CD4-positive, alpha-beta T cell treated with Interleukin-2 at 100 ng/mL for 4 hours (primary cell): Measurements from ENCODE around the gene KCNAB1.

ENCODE experiments used
- DNase-seq: peaks from one replicate; pipeline ENCODE4 v3.0.0-alpha.2; 2020; ENCODE audit warnings: low spot score

The KCNAB1 gene

DNA sequence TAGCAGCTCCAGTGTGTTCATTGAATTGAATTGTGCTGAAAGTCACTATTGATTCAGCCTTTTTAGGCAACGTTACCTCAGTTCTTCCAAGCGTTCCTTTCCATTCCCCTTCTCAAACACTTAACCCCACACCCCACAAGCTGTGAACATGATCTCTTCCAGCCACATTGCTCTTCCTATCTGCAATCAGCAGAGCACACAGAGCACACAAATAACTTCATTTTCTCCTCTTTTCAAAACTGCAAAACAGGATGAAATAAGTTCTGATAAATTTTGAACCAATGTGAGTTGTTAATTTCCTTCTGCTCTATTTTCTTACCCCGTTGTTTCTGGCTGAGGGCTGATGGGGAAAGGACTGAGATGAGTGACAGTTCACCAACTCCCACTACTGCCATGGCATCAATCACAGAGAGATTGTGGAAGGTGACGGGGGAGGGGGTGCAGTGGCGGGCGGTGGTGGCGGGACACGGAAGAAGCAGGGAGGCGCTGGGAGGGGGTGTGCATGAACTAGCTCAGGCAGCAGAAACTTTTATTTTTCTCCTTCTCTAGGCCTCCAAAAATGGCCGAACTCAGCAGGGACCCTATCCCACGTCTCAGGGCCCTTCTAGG lies 287.3 kb downstream of the KCNAB1 start:
- no peak for DNase-seq

DNA sequence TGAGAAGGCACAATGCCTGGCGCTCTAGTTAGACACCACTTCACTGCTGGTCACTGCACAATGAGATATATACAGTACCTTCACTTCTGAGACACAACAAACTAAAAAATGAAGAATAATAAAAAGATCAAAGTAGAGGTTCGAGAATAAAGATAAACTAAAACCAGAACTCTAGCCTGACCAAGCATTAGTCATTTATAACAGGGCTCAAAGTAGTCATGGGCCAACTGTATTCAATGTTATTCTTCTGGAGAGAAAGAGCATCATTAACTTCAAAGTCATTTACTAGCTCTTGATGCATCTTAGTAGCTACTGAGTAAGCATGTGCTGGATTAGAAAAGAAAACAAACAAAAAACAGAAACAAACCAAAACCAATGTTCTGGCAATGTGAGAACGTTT lies 289.3 kb downstream of the KCNAB1 start:
- DNase-seq: no peak

DNA sequence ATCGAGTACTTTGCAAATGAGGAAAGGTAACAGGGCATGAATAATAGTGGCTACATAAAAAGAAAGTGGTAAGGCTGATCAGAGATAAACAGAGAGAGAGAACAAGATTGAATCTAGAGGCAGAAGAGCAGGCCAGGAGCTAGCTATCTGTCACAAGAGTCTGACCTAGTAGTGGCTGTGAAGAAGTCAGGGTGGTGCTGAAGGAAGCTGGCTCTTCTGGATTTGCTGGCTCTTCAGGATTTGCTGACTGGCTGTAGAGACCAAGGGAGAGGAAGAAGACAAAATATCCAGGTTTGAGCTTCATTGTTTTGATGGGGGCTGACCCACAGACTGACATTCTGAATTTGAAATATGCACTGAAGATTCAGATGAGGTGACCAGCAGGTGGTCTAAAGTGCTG lies 292.2 kb downstream of the KCNAB1 start:
- DNase-seq: no peak

DNA sequence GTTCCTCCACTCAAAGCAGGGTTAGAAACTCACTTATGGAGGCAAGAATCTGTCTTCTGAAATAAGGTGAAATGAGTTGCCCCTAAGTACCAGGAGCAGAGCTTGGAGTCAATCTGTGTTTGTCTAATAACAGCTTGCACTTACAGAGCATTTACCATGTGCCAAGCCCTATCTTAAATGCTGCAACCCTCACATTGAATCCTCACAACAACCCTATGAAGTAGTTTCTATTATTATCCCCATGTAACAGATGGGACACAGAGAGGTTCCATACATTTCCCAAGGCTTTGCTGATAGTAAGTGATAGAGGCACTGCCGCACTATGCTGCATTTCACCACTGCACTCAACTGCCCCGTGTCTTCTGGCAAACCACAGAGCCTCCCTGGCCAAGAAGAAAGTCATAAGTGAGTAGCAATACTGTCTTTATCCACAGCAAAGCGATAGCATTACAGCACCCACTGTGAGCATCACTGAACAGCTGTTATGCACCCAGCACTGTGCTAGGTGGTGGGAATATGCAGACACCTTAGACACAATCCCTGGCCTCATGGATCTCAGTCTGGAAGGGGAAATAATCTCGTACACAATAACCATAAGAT lies 293.0 kb downstream of the KCNAB1 start:
- no peak for DNase-seq

DNA sequence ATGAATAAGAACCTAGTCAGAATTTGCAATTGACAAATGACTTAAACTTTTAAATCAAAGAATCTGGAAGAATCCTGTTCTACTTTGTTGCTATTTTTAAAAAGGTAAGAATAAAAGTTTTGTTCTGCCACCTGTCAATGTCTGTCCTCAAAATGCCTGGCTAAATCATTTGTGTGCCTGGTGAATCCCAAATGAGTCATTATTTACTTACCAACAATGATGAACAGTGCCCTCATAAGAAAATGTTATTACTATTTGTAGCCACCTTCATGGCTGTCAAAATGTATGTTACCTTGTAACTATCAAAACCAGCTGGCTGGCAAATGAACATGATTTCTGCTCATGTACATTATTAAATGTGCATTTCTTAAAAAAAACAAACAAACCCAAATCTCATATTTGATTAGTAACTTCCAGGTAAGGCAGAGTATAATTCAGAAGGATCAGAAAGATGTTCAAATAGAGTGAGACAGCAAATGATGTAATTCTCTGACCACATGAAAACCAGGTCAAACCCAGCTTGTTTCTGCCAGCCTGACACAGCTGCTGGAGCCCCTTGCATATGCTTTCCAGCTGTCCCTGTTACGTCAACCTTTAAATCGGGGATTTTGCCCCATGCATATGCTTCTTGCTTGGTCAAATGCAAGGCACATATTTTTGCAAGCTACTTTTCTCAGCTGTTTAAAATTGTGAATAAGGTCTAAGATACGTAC lies 296.6 kb downstream of the KCNAB1 start:
- DNase-seq: no peak

DNA sequence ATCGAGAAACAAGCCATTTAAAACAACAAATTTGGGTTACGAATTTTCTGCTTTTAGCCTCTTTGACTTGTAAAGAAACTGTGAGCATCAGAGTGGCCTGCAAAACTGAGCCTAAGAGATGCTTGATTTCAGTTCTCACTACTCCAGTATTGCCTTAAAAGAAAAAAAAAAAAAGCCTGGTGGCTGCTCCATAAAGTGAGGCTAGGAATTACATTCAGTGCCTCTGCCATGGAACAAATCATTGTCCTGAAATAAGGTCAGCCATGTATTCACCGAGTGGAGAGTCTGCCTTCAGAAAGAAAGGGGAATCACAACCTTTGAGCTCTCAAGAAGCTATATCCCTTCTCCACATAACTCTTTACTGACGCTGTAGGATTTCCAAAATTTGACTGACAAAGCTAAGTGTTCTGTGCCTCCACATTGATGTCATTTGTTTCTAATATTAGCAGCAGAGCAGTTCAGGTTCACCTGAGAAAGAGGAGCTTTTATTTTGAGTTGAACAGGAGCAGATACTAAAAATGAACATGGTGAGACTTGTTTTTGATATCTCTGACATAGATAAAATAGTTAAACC lies 297.3 kb downstream of the KCNAB1 start:
- DNase-seq: no peak

DNA sequence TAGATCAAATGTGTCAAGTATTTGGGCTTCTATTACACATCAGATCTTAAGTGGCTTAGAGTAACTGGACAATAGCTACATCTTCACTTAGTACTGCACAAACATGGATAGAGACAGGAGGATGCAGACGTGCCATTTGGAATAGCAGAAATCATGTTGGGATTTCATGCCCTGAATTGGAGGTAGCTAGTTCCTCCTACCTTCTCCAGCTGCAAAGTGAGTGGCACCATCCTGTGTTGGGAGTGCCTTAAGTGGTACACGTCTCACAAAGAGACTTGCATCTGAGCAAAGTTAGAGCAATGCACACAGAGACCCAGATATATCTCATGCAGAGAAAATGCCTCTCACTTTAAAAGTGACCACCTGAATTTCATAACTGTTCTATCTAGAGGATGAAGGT lies 298.1 kb downstream of the KCNAB1 start:
- no peak for DNase-seq

DNA sequence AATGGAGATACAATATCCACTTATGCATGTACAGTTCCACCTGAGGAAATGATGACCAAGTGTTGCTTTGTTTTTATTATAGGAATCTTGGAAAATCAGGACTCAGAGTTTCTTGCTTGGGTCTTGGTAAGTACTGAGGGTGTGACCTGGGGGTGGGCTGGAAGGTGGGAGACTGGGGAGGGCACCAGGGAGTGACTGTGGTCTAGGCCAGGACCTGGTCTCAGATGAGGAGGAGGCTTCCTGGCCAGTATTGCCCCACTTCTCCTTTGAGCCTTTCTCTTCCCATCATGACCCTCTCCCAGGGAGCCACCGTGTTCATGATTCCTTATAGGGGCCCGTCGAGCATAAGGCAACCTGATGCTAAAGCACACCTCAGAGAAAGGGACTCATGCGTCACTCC lies 301.2 kb downstream of the KCNAB1 start:
- DNase-seq: no peak

DNA sequence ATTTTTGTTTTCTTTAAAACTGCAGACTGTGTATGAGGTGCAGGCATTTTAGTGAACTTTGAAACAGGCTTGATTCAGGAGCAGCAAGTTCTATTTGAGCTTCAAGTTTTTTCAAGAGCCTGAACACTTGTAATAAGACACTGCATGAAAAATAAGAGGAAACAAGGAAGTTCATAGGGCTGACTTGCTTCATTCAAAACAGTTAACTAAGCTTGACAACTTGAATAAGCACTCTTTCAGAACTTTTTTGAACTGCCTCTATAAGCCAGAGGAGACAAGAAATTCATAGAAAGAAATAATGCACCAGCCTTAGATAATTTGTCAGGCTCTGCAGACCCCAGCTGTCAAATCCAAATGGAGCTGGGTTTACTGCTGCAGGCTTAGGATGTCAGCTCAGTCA lies 304.4 kb downstream of the KCNAB1 start:
- no peak for DNase-seq

DNA sequence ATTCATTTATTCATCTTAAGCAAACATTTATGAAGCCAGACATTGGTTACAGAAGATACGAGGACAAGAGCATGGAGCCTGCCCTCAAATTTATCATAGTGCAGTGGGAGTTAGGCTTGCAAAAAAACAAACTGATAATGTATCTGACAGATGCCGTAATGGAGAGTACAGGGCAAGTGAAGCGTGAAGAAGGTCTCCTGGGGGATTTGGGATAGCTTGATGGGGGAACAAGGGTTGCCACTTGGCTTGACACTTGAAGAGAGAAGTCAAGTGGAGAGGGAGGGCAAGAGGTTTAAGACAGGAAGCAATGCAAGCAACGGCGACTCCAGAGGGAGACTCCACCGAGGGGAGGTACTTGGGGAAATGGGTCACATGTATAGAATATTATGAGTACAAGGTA lies 305.3 kb downstream of the KCNAB1 start:
- DNase-seq: no peak

DNA sequence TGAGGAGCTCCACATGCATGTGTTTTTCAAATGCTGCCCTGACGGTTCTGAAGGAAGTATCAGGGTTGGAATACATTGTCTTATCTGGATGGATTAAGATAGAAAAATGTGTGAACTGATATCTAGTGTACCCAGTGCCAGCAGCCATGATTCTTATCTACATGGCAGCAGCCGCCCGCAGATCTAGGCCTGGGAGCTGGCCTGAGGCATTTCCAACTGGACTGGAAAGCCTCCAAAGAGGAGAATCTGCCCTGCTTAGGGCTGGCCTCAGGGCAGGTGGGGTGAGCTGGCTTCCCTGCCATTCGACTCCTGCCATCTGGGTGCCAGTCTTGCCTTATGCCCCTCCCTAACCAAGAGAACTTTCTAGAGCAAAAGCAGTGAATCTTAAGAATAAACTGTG lies 308.7 kb downstream of the KCNAB1 start:
- DNase-seq: no peak

DNA sequence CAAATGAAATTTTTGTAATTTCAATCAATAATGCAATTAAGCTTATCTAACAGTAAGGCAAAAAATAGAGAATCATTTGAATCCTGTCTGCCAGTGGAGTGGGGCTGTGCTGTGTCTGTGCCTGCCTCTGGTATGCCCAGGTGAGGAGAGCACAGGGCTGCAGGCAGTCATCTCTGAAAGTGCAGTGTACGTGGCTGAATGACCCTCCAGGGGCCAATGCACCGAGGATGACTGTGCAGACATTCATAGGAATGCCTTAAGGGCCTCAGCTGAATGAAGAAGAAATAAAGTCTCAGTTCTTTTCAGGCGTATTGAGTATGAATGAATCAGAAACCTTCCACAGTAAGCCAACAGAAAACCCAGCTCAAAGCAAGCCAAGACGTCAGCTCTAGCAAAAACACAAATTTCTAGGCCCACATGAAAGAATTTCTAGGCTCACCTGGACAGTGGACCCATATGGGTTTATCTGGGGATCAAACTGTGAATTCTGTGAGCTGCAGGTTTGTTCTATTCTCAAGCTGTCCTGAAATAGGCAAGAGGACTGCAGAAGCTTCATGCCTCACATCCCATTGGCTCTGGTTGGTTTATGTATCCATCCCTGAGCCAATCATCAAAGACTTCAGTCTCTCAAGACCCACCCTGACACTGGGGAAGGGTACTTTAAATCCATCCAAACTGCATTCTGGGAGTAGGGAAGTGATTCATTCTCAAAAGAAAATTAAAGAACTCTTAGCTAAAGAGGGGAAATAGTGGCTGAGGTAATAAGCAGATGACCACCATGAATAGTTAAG lies 311.2 kb downstream of the KCNAB1 start:
- DNase-seq: no peak

DNA sequence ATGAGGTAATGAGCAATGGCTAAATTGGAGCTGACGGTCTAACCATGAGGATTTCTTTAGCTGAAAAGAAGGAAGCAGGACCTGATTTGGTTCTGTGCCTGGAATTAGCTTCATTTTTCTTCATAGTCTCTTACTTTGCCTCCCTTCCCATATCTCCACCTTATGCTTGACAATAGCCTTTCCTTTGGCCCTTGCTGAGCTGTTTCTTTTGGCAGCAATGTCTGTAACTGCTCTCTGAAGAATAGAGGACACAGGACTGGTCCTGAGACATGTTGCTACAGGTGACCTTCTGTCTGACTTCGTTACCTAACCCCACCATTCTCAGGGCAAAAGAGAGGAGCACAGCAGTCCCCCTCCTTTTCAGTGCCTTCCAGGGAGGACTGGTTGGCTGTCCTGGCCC lies 312.2 kb downstream of the KCNAB1 start:
- DNase-seq: no peak

DNA sequence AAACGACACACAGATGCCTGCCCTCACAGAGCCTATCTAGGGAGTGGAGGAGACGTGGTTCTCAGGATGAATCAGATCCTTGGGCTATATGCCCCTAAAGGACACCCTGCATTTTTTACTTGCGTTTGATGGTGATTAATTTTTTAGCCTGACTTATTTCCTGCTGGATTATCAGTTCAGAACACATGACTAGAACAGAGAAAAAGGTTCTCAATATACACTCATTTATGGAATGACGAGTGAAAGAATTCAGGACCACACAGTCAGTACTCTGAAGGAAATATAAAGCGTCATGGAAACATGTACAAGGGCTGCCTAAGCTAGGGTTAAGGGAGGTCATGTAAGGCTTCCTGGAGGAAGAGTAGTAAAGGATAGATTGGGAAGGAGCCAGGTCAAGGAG lies 312.8 kb downstream of the KCNAB1 start:
- DNase-seq: no peak

DNA sequence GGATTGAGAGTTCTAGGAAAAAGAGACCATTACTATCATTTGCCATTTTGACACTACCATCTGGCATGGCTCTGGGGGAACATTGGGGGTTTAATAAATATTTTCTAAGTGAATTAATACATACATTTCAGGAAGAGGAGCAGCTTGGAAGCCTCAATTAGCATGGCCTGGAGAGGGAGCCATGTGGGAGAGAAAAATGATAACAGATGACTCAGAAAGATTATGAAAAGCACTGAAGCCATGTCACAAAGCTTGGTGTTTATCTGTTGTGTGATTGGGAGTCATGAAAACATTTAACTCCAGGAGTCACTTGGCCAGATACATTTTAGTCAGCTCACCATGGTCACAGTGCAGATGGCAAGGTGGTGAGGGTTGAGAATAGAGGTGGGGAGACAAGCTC lies 313.5 kb downstream of the KCNAB1 start:
- DNase-seq: no peak

DNA sequence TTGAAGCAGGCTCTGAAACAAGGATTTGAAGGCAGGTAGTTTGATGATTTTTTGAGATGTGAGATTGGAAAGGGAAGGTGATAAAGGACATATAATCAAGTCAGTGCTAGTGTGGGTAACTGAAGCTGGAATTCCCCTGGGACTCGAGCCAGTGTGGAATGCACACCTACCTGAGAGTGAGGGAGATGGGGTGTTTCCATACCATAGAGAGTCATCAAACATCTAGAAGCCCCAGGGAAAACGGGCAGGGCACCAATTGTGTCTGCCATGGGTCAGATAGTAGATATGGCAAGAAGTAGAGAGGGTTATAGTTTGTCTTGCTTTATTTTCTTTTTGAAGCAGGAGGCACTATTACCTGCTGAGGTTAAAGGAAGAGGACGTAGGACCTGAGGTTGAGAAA lies 314.5 kb downstream of the KCNAB1 start:
- DNase-seq: no peak

DNA sequence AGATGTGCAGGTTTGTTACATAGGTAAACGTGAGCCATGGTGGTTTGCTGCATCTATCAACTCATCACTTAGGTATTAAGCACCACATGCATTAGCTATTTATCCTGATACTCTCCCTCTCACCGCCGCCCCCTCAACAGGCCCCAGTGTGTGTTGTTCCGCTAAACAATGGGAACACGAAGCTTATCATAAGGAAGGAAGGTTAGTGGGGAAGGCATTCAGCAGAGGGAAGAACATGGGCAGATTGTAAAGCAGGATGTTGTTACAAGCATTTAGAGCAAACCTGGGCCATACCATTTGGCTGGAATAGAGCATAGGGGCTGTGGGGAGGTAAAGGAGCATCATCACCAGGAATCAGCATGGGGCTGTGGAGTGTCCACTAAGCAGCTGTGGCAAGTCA lies 322.7 kb downstream of the KCNAB1 start:
- DNase-seq: no peak

DNA sequence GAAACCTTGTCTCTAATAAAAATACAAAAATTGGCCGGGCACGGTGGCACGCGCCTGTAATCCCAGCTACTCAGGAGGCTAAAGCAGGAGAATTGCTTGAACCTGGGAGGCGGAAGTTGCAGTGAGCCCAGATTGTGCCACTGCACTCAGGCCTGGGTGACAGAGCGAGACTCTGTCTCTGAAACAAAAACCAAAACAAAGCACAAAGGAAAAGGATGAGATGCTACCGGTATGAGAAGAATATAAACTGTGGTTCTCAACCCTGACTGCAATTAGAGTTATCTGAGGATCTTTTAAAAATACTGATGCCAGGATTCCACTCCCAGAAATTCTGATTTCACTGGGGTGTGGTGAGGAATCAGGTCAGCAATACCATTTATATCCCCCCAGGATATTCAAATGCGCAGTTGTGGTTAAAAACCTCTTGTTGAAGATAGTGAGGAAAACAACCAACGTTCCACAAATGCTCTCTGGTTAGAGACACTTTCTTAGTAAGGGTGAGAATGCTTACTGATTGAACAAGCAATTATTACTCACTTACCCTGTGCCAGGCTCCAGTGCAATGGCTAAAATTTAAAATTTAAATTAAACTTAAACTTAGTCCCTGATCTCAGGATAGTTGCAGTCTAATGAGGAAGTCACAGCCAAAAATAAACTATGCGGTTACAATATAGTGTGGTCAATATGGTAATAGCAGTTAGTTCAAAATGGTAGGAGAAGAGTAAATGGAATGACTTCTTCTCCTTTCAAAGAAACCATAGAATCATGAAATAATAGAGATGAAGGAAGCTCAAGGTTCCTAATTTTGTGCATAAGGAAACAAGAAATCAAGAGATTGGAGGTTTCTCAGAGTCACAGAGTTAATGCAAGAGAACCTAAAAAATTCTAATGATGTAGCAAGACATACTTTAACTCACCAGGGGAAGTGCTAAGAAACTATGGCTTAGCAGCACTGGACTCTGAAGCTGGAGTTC lies 325.0 kb downstream of the KCNAB1 start:
- DNase-seq: no peak

DNA sequence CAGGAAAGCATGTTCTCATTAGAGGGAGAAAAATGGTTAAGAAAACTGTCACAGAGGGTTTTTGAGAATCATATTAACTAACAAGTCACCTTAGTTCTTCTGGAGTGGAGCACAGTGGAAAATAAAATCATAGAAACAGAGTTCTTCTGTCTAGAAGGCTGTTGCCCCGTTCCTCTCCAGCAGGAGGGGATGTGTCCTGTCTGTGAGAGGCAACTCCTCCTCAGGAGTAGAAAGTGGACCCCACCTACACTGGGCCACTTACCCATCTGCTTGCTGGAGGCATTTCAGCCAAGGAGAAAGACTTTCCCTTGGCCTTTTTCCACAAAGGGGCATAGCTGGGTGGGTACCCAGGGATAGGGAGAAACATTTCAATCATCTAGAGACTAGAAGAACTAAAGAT lies 327.9 kb downstream of the KCNAB1 start:
- peak; percentile 26 for DNase-seq

DNA sequence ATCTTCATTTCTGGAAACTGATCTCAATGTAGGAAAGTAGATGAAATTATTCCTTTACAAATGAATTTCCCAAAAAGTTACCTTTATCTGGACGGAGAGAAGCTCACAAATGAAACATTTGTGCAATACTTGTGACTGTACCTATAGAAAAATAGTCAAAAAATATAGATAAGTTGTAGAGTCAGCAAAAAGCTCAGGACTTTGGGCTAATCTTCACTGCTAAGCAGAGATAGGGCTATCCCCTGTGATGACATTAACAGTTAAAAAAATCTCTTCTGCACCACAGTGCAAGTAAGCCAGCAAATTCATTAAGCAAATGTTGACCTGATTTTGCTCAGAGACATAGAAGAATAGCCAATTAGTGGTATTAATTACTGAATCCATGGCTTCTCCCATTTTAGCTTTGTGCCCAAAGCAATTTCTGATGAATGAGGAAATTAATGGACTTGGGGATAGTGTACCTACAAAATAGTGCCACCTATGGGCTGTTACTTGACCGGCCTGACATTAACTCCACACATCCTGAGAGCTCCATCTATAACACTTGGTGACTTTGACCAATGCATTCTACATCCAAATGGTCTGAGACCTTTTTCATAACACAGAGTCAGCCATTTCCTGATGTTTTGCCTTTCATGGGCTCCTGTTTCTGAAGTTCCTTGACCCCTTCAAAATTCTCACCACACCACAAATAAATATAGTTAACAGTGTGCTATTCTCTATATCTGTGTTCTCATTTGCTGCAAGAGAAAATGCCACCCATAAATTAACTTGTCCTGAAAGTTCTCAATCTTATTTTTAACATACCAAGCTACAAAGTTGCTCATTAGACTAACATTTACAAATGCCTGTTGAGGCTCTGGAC lies 329.6 kb downstream of the KCNAB1 start:
- DNase-seq: peak; percentile 15
